Progenitor cell of endocrine pancreas (in vitro differentiated cells): ENCODE results near the gene BRPF1. TPM values are rescaled to one million over a fixed set of nuclear protein-coding genes. Genes with fewer than 3 reads are reported as not detected.
A peak's percentile ranks its signal among the peaks of the same experiment; 100 is the strongest.

Source experiments
- DNase-seq: peaks from one replicate; pipeline ENCODE4 v3.0.0; 2021; ENCODE audit warnings: low spot score; ENCODE audit not compliant: unreplicated experiment
- H3K27ac Mint-ChIP-seq: 2 replicates; pipeline ENCODE4 v1.8.0; 2021; ENCODE audit warnings: mild to moderate bottlenecking, moderate library complexity, mixed read lengths
- H3K27me3 Mint-ChIP-seq: 2 replicates; pipeline ENCODE4 v1.8.0; 2021; ENCODE audit warnings: mixed read lengths
- H3K36me3 Mint-ChIP-seq: 2 replicates; pipeline ENCODE4 v1.8.0; 2022; ENCODE audit warnings: mixed read lengths; ENCODE audit not compliant: insufficient read depth
- H3K4me1 Mint-ChIP-seq: 2 replicates; pipeline ENCODE4 v1.8.0; 2021; ENCODE audit warnings: low read depth, mixed read lengths
- H3K4me3 Mint-ChIP-seq: 2 replicates; pipeline ENCODE4 v1.8.0; 2021; ENCODE audit warnings: low read depth, mild to moderate bottlenecking, moderate library complexity, mixed read lengths
- H3K9me3 Mint-ChIP-seq: 2 replicates; pipeline ENCODE4 v1.8.0; 2021; ENCODE audit warnings: low read depth, mixed read lengths
- CTCF ChIP-seq: fragments of 200-600 bp; sonication (generic); IDR thresholded peaks from one replicate; pipeline ENCODE4 v1.5.0; 2021; ENCODE audit warnings: antibody characterized with exemption, mild to moderate bottlenecking; ENCODE audit not compliant: unreplicated experiment
- total RNA-seq: library from RNA; stranded (reverse); gene quantifications from 2 replicates; pipeline ENCODE4 v1.2.1, GENCODE V29; 2021

BRPF1 gene
- total RNA-seq, 1 donor from 2014 or later, result 25.6 TPM

GRCh38 chr3:9727041-9727595 lies 4.4 kb upstream of the BRPF1 start:
- peak; percentile 45 for TF ChIP-seq CTCF
- H3K27ac Mint-ChIP-seq, result no peak overlapping the region
- no peak overlapping the region for H3K4me3 Mint-ChIP-seq
- no peak for DNase-seq
- peaks cover 29% of the 10 kb centered on the region for H3K27me3 Mint-ChIP-seq
- no peaks in the 10 kb centered on the region for H3K9me3 Mint-ChIP-seq
- no peaks in the 10 kb centered on the region for H3K36me3 Mint-ChIP-seq
- H3K4me1 Mint-ChIP-seq, result peaks cover 4% of the 10 kb centered on the region

DNA sequence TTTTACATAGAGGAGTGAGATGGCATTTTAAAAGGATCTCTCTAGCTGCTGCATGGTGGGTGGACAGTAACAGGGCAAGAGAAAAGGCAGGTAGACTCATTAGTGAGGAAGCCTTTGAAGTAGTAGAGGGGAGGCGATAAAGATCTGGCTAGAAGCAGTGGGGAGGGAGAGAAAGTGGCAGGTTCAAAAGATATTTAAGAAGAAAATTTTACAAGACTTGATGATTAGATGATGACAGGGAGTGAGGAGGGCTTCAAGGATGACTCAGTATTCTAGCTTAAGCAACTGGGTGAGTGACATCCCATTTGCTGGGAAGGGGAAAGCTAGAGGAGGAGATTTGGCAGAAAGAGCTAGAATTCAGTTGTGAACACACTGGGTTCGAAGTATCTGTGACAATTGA lies 3.8 kb upstream of the BRPF1 start:
- no peak for TF ChIP-seq CTCF
- no peak overlapping the region for H3K27ac Mint-ChIP-seq
- H3K4me3 Mint-ChIP-seq, result no peak overlapping the region
- H3K9me3 Mint-ChIP-seq, result no peaks in the 10 kb centered on the region
- H3K4me1 Mint-ChIP-seq, result peaks cover 9% of the 10 kb centered on the region
- no peaks in the 10 kb centered on the region for H3K36me3 Mint-ChIP-seq
- DNase-seq, result no peak
- H3K27me3 Mint-ChIP-seq, result peaks cover 25% of the 10 kb centered on the region

DNA sequence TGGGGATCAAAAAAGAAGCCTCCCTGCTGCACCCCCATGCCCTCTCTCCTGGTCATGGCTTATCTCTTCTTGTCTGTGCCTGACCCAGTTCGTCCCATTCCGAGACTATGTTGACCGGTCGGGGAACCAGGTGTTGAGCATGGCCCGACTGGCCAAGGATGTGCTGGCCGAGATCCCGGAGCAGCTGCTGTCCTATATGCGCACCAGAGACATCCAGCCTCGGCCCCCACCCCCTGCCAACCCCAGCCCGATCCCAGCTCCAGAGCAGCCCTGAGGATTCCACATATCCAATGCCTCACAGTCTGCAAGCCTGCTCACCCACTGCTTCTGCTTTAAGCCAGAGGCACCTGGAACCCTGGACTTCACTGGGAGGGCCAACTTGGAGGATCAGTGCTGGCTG lies 2.1 kb upstream of the BRPF1 start:
- H3K9me3 Mint-ChIP-seq, result no peaks in the 10 kb centered on the region
- H3K4me1 Mint-ChIP-seq, result peaks cover 13% of the 10 kb centered on the region
- H3K4me3 Mint-ChIP-seq, result no peak overlapping the region
- no peak for TF ChIP-seq CTCF
- peaks cover 21% of the 10 kb centered on the region for H3K27me3 Mint-ChIP-seq
- no peak overlapping the region for H3K27ac Mint-ChIP-seq
- peaks cover 1% of the 10 kb centered on the region for H3K36me3 Mint-ChIP-seq
- no peak for DNase-seq

- peak overlapping the region; percentile 100 for H3K27ac Mint-ChIP-seq
- DNase-seq, result no peak
Measured at GRCh38 chr3:9730657-9731205, 804 bp upstream of the BRPF1 start.

GRCh38 chr3:9732080-9732739 lies 675 bp downstream of the BRPF1 start:
- Mint-ChIP-seq H3K4me3 (peak overlapping the region; percentile 96), H3K27me3 (peaks cover 8% of the 10 kb centered on the region), H3K36me3 (peaks cover 2% of the 10 kb centered on the region), H3K9me3 (no peaks in the 10 kb centered on the region), H3K4me1 (peaks cover 13% of the 10 kb centered on the region), H3K27ac (peak overlapping the region; percentile 88)
- no peak for TF ChIP-seq CTCF
- DNase-seq, result no peak

More at GRCh38 chr3:9730657-9731205, 804 bp upstream of the BRPF1 start:
- TF ChIP-seq CTCF, result no peak
- Mint-ChIP-seq H3K9me3 (no peaks in the 10 kb centered on the region), H3K36me3 (peaks cover 2% of the 10 kb centered on the region), H3K4me1 (peaks cover 13% of the 10 kb centered on the region), H3K4me3 (peak overlapping the region; percentile 96), H3K27me3 (peaks cover 19% of the 10 kb centered on the region)
